RKO (cell line): ENCODE results near the gene RSRC2.
"Not testable (repeated sequence)": the region's sequence is repeated elsewhere in the genome, so short reads cannot be mapped to it uniquely, and the experiment has no call there.

Experiments
- DNase-seq: peaks from one replicate; pipeline ENCODE4 v3.0.0-alpha.2; 2016; ENCODE audit warnings: low spot score

Gene RSRC2

DNA sequence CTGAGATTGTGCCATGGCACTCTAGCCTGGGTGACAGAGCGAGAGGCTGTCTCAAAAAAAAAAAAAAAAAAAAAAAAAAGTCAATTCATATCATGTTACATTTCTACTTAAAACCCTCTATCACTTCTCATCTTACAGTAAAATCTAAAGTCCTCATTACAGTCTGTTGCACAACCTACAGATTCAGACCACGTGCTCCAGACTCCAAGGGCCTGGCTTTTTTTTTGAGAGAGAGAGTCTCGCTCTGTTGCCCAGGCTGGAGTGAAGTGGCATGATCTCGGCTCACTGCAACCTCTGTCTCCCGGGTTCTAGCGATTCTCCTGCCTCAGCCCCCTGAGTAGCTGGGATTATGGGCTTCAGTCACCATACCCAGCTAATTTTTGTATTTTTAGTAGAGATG lies 40.4 kb downstream of the RSRC2 start:
- not testable (repeated sequence) for DNase-seq

DNA sequence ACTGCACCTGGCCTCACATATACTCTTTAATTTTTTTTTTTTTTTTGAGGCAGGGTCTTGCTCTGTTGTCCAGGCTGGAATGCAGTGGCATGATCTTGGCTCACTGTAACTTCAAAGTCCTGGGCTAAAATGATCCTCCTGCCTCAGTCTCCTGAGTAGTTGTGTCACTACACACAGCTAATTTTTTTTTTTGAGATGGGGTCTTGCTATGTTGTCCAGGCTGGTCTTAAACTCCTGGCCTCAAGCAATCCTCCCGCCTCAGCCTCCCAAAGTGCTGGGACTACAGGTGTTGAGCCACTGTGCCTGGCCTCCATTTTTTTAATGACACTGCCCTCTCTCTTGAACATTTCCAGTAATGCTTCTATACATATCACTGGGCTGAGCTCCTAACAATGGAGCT lies 42.4 kb downstream of the RSRC2 start:
- not testable (repeated sequence) for DNase-seq

GRCh38 chr12:122483969-122484368 lies 42.8 kb downstream of the RSRC2 start:
- no peak for DNase-seq

DNA sequence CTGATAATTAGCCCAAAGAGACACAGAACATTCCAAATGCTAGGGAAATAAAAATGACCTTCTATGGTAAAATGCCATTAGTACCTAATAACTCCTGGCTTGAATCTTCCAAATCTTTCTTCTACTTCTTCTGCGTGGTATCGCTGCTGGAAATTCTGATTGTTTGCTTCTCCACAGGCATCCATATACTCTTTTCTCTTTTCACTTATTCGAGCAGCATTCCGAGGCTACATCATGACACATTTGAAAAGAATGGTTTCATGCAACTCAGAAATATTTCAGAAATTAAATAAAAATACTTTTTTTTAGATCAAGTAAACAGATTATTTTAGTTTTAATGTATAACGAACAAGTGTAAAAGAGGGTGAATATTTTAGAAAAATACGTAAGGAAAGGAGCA lies 44.9 kb downstream of the RSRC2 start:
- no peak for DNase-seq

DNA sequence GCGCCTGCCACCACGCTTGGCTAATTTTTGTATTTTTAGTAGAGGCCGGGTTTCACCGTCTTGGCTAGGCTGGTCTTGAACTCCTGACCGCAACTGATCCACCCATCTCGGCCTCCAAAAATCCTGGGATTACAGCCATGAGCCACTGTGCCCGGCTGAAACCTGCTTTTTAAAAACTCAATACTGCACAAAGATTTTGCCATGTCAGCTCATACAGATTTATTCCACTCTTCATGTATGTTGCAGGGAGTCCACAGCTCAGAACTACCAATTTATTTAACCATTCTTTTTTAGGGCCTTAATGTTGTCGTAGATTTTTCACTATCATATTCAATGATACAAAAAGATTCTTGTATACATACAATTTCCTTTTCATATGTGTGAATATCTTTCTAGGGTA lies 46.0 kb downstream of the RSRC2 start:
- DNase-seq, result no peak

- DNase-seq, result no peak
Measured at GRCh38 chr12:122474324-122474716, 52.4 kb downstream of the RSRC2 start.

GRCh38 chr12:122473543-122474323 lies 53.0 kb downstream of the RSRC2 start:
- DNase-seq, result peak; percentile 22

- peak; percentile 82 for DNase-seq
Measured at GRCh38 chr12:122471324-122472226, 55.2 kb downstream of the RSRC2 start.

DNA sequence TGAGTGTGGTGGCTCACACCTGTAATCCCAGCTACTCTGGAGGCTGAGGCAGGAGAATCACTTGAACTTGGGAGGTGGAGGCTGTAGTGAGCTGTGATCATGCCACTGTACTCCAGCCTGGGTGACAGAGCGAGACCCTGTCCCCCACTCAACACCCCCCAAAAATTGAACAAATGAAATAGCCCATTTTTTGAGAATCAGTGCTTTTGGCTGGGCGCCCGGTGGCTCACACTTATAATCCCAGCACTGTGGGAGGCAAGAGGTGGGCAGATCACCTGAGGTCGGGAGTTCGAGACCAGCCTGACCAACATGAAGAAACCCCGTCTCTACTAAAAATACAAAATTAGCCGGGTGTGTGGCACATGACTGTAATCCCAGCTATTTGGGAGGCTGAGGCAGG lies 56.2 kb downstream of the RSRC2 start:
- not testable (repeated sequence) for DNase-seq

DNA sequence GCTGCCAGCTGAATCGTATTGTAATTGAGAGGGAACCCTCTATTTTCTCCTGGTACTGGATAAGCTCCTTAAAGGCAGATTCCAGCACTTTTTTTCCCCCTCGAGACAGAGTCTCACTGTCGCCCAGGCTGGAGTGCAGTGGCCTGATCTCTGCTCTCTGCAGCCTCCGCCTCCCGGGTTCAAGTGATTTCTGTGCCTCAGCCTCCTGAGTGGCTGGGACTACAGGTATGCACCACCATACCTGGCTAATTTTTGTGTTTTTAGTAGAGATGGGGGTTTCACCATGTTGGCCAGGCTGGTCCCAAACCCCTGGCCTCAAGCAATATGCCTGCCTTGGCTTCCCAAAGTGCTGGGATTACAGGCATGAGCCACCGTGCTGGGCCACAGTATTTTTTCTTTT lies 56.9 kb downstream of the RSRC2 start:
- DNase-seq, result not testable (repeated sequence)

DNA sequence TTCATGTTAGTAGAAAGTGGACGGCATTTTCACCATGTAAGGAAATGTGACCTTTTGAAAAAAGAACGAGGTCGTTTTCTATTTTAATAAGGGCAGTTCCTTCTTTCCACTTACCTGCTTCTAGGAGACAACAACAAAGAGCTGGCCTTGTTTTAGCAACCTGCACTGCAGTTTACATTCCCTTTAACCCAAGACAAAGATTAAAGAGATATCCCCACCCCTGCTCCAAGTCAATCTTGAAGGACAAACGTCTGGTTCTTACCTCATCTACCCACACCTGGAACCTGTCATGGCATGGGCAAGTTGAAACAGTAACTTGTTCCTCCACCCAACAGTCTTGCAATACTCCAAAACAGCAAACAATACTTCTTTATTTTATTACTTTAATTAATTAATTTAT lies 58.8 kb downstream of the RSRC2 start:
- no peak for DNase-seq

DNA sequence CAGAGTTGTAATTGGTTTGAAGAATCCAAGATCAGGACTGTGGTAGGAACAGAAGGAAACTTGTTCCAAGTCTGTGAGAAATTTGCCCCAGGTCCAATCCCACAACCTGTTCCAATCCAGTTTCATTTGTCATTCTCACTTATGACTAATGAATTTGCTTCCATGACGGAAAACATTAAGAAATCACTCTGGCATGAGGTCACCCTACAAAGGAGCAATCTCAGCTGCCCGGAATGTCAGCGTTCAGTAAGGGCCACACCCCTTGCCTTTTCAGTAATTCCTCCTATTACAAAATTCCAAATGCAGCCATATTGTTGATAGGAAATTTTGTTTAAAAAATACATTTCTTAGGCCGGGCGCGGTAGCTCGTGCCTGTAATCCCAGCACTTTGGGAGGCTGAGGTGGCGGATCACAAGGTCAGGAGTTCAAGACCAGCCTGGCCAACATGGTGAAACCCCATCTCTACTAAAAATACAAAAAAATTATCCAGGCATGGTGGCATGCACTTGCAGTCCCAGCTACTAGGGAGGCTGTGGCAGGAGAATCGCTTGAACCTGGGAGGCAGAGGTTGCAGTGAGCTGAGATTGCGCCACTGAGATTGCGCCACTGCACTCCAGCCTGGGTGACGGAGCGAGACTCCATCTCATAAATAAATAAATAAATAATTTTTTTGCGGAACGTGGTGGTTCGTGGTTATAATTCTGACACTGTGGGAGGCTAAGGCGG lies 62.3 kb downstream of the RSRC2 start:
- DNase-seq, result peak; percentile 96

DNA sequence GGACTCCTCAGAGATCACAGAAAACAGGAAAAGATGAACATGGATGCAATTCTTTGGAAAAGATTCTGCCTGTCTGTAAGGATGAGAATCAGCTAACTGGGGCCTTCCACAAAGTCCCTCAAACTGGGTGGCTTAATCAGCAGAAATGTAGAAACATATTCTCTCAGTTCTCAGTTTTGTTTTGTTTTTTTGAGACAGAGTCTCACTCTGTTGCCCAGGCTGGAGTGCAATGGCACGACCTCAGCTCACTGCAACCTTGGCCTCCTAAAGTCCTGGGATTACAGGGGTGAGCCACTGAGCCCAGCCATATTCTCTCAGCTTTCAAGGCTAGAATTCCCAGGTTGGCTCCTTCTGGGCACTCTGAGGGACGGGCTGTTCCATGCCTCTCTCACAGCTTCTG lies 66.1 kb downstream of the RSRC2 start:
- no peak for DNase-seq

- DNase-seq, result no peak
Measured at GRCh38 chr12:122460061-122460460, 66.7 kb downstream of the RSRC2 start.

- no peak for DNase-seq
Measured at GRCh38 chr12:122459211-122459610, 67.5 kb downstream of the RSRC2 start.

DNA sequence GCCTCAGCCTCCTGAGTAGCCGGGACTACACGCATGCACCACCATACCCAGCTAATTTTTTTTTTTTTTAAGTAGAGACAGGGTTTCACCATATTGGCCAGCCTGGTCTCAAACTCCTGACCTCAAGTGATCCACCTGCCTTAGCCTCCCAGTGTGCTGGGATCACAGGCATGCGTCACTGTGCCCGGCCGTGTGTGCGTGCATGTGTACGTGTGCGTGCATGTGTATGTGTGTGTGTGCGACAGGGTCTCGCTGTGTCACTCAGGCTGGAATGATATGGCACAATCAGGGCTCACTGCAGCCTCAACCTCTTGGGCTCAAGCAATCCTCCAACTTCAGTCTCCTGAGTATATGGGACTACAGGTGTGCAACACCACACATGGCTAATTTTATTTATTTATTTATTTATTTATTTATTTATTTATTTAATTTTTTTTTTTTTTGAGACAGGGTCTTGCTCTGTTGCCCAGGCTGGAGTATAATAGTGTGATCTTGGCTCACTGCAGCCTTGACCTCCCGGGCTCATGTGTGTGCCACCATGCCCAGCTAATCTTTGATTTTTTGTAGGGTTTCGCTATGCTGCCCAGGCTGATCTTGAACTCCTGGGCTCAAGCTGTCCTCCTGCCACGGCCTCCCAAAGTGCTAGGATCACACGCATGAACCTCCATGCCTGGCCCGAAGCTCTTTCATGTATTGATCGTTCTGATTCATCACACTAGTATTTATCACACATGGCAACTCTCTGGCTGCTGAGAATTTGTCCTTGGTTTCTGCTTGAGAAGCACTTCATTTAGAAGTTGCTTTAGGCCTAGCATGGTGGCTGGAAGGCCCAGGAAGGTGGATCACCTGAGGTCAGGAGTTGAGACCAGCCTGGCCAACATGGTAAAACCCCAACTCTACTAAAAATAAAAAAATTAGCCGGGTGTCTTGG lies 68.4 kb downstream of the RSRC2 start:
- DNase-seq, result no peak

DNA sequence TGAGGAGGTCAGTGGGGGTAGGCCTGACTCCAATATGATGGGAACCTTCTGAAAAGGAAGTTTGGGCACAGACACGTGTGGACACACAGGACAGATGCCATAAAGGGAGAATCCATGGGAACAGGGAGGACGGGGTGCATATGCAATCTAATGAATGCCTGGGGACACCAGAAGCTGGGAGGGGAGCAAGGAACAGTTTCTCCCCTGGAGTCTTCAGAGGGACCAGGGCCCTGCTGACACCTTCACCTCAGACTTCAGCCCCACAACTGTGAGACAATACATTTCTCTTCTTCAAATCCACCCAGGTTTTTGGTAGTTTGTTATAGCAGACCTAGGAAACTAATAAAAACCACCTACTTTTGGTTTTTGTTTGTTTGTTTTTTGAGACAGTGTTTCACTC lies 69.1 kb downstream of the RSRC2 start:
- DNase-seq, result no peak

DNA sequence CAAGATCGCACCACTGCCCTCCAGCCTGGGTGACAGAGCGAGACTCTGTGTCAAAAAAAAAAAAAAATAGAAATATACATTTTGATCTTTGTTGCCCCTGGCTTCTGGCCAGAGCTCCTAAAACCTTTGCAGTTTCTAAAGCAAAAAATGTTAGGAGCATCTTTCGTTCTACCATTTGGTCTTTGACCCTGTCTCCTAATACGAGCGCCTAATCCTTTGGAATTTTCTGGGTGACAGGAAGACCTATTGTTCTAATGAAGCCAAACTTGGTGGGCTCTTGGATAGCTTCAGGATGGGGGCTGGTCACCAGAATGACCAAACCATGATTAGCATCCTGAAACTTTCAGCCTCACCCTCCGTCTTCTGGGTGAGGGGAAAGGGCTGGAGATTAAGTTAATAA lies 72.0 kb downstream of the RSRC2 start:
- DNase-seq, result no peak

DNA sequence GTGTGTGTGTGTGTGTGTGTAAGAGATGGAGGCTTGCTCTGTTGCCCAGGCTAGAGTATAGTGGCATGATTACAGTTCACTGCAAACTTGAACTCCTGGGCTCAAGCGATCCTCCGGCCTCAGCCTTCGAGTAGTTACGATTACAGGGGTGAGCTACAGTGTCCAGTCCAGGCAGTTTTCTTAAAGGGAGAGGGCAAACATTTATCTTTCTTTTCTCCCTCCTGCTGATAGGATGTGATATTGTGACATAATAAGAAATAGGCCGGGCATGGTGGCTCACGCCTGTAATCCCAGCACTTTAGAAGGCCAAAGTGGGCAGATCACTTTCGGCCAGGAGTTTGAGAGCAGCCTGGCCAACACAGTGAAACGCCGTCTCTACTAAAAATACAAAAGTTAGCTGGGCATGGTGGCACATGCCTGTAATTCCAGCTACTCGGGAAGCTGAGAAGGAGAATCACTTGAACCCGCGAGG lies 72.5 kb downstream of the RSRC2 start:
- no peak for DNase-seq
